ENCODE results near the gene FBL.

GRCh38 chr19:39852882-39853281 is 6.7 kb upstream of the FBL start:
- no peak for TF ChIP-seq CTCF (IDR thresholded peaks at IDR 0.05; ENCODE audit: control extremely low read depth in 1 of 3, insufficient read depth in 1 of 3, low read depth in 1 of 3, low read length in 3 of 3)
- TF ChIP-seq E2F6 (IDR thresholded peaks at IDR 0.05), result no peak
- TF ChIP-seq GTF2F1 (IDR thresholded peaks at IDR 0.05; ENCODE audit: borderline replicate concordance, low read depth, low read length), result no peak
